Ovary (tissue), 3 donors: Measurements from ENCODE around the gene BOLA1.

Experiments used
- CTCF ChIP-seq, 3 donors: fragments of 450-650 bp in 2 of 3; fragments of 200-600 bp in 1 of 3; IDR thresholded peaks; one replicate each; pipeline versions ENCODE4 v1.5.1 to v1.8.0; 2016 to 2022; ENCODE audit warnings: antibody characterized with exemption in 3 of 3, mild to moderate bottlenecking in 1 of 3
- EP300 ChIP-seq: sonication (generic); formaldehyde crosslinking; IDR thresholded peaks from one replicate; pipeline ENCODE4 v1.6.1; 2017; ENCODE audit warnings: antibody characterized with exemption
- POLR2A ChIP-seq: fragments of 450-650 bp; IDR thresholded peaks from one replicate; pipeline ENCODE4 v1.6.1; 2017; ENCODE audit warnings: antibody characterized with exemption, mild to moderate bottlenecking, moderate library complexity
- donor health status: DM: no; HTN: no; CAD: no.

DNA sequence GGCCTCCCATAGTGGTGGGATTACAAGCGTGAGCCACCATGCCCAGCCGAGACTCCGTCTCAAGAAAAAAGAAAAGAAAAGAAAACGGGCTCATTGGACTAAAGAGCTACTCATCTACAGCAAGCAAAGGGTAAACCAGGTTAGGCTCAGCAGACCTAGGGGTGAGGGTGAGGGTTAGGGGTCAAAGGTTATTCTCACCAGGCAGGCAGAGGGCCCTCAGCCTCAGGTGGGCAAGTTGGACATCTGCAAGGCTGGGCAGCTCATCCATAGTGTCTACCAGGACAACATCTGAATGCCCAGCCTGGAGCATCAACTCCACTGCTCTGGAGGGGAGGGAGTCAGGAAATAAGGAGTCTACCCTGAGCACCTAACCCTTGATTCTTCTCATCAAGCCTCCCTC is 33.8 kb downstream of the BOLA1 start:
- TF ChIP-seq POLR2A (no peak), EP300 (no peak), CTCF (IDR thresholded peaks at IDR 0.05) (no peak)
